Stomach (tissue), 9 donors: ENCODE measurements around the gene NRG2. TPM values are rescaled to one million over a fixed set of nuclear protein-coding genes. Genes with fewer than 3 reads are reported as not detected.

ENCODE experiments used
- DNase-seq, 2 donors: peaks; one replicate each; pipeline versions ENCODE4 v3.0.0 to v3.0.0-alpha.2; 2013 to 2019
- H3K27ac ChIP-seq, 5 donors: fragments of 200-600 bp in 4 of 5; sonication (generic) in 4 of 5; one replicate each; pipeline ENCODE4 v1.5.1; 2013 to 2019; ENCODE audit warnings: mild to moderate bottlenecking in 1 of 5, moderate library complexity in 1 of 5
- H3K27me3 ChIP-seq, 3 donors: fragments of 200-600 bp; sonication (generic); one replicate each; pipeline ENCODE4 v1.5.1; 2017 to 2019; ENCODE audit warnings: mixed run types in 1 of 3
- H3K36me3 ChIP-seq, 4 donors: fragments of 200-600 bp; sonication (generic); 1 replicate in 3 of 4; 2 replicates in 1 of 4; pipeline ENCODE4 v1.5.1; 2016 to 2019
- H3K4me1 ChIP-seq, 4 donors: fragments of 200-600 bp; sonication (generic); one replicate each; pipeline ENCODE4 v1.5.1; 2016 to 2019
- H3K4me3 ChIP-seq, 4 donors: fragments of 200-600 bp; sonication (generic) in 3 of 4; one replicate each; pipeline ENCODE4 v1.5.1; 2016 to 2019; ENCODE audit warnings: mild to moderate bottlenecking in 1 of 4
- H3K9me3 ChIP-seq, 4 donors: fragments of 200-600 bp; sonication (generic); one replicate each; pipeline ENCODE4 v1.5.1; 2016 to 2019
- CTCF ChIP-seq, 7 experiments: fragments of 450-650 bp in 4 of 7; fragments of 200-600 bp in 3 of 7; sonication (generic) in 3 of 7; IDR thresholded peaks; one replicate each; pipeline ENCODE4 v1.5.1; 2016 to 2019; ENCODE audit warnings: antibody characterized with exemption in 7 of 7, control low read depth in 2 of 7, mild to moderate bottlenecking in 1 of 7
- EP300 ChIP-seq: sonication (generic); formaldehyde crosslinking; IDR thresholded peaks from one replicate; pipeline ENCODE4 v1.6.1; 2017; ENCODE audit warnings: antibody characterized with exemption
- POLR2A ChIP-seq, 4 donors: fragments of 450-650 bp; IDR thresholded peaks; one replicate each; pipeline ENCODE4 v1.6.1; 2016; ENCODE audit warnings: antibody characterized with exemption in 4 of 4, control low read depth in 2 of 4, mild to moderate bottlenecking in 1 of 4, moderate library complexity in 1 of 4
- POLR2AphosphoS5 ChIP-seq, 3 donors: sonication (generic); formaldehyde crosslinking; IDR thresholded peaks; one replicate each; pipeline ENCODE4 v1.6.1; 2016; ENCODE audit warnings: antibody characterized with exemption in 3 of 3
- WGBS, 5 donors: extraction: QIAGEN DNeasy Blood & Tissue Kit in 3 of 5; methylation state at CpG; one replicate each; pipeline versions ENCODE4 v1.1.5 to v1.1.7; 2013 to 2018; 5-methylcytosine and 5-hydroxymethylcytosine counted together
- intact Hi-C: fragments of 100-400 bp; cut with DNase I; formaldehyde crosslinking; loops from one replicate; pipeline ENCODE4 v1.15.1; 2023; ENCODE audit warnings: low total_unique reads
- polyA plus RNA-seq, 3 donors: library from polyadenylated mRNA; stranded (reverse); fragments of 200-250 nt; gene quantifications; one replicate each; pipeline ENCODE4 v1.2.3, GENCODE V29; 2013
- total RNA-seq, 5 donors: library from RNA; depleted of rRNA; stranded (reverse); fragments of >200 nt; gene quantifications; one replicate each; pipeline versions ENCODE4 v1.1.0 to v1.2.3, GENCODE V29; 2014 to 2016
- donor health status: healthy with polysubstance abuse.
- donor health status: Bipolar disorder and iron deficiency.
- donor health status: healthy.

The NRG2 gene
- total and polyA plus RNA-seq, 8 donors = 0.25 to 22.2 (median 1.2) TPM; not detected in 1

DNA sequence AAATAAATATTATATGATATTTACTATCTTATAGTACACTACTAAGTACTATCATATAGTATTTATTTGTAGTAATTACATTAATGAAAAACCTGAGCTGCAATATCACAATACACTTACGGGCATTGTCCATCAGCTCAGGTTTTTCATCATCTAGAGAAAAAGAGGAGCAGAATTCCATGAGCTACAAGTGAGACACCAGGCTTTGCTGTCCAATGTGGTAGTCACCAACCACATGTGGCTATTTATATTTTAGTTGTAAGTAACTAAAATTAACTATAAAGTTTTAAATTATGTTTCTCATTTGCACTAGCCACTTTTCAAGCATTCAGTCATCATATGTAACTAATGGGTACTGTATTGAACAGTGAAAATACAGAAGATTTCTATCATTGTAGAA is 13.8 kb upstream of the NRG2 start:
- no peaks in the 10 kb centered on the region for H3K36me3 ChIP-seq

GRCh38 chr5:140055152-140055551 is 12.1 kb upstream of the NRG2 start:
- no peak overlapping the region for H3K4me3 ChIP-seq
- no peaks in the 10 kb centered on the region for H3K4me1 ChIP-seq
- DNase-seq = no peak
- peaks cover 0 to 14% (median 5%) of the 10 kb centered on the region in 3 donors for H3K27me3 ChIP-seq
- 40 to 53% (median 41%) methylated on average over 3 of the region's 3 CpGs for WGBS, 5 donors
- TF ChIP-seq POLR2AphosphoS5 (IDR thresholded peaks at IDR 0.05) = no peak
- no peak for TF ChIP-seq POLR2A (IDR thresholded peaks at IDR 0.05)
- no peak for TF ChIP-seq CTCF (IDR thresholded peaks at IDR 0.05)
- TF ChIP-seq EP300 = no peak
- intact Hi-C loops = no loop called here
- H3K9me3 ChIP-seq = no peaks in the 10 kb centered on the region
- no peak overlapping the region for H3K27ac ChIP-seq
- no peaks in the 10 kb centered on the region for H3K36me3 ChIP-seq

More for the DNA sequence above, 13.8 kb upstream of the NRG2 start:
- H3K4me1 ChIP-seq = no peaks in the 10 kb centered on the region
- no peak for TF ChIP-seq POLR2AphosphoS5 (IDR thresholded peaks at IDR 0.05)
- DNase-seq = no peak
- H3K27ac ChIP-seq = no peak overlapping the region
- H3K27me3 ChIP-seq = peaks cover 0 to 31% (median 11%) of the 10 kb centered on the region in 3 donors
- no peaks in the 10 kb centered on the region for H3K9me3 ChIP-seq
- intact Hi-C loops = no loop called here
- H3K4me3 ChIP-seq = no peak overlapping the region
- 87 to 97% (median 95%) methylated on average over 1 of the region's 1 CpG for WGBS, 5 donors

GRCh38 chr5:140054086-140054689 is 11.1 kb upstream of the NRG2 start:
- peak in 1 of 2 donors; percentile 49 for DNase-seq
- H3K27ac ChIP-seq = no peak overlapping the region
- H3K4me3 ChIP-seq = no peak overlapping the region
- TF ChIP-seq POLR2A (IDR thresholded peaks at IDR 0.05) (no peak), CTCF (IDR thresholded peaks at IDR 0.05) (no peak), POLR2AphosphoS5 (IDR thresholded peaks at IDR 0.05) (no peak), EP300 (no peak)
- peaks cover 0 to 13% (median 5%) of the 10 kb centered on the region in 3 donors for H3K27me3 ChIP-seq
- intact Hi-C loops = no loop called here
- no peaks in the 10 kb centered on the region for H3K9me3 ChIP-seq
- no peaks in the 10 kb centered on the region for H3K36me3 ChIP-seq
- WGBS, 5 donors = 82 to 95% (median 92%) methylated on average over 1 of the region's 1 CpG
- no peaks in the 10 kb centered on the region for H3K4me1 ChIP-seq

- no peaks in the 10 kb centered on the region for H3K4me1 ChIP-seq
- WGBS, 5 donors = 47 to 61% (median 53%) methylated on average over 1 of the region's 1 CpG
- peaks cover 0 to 2% (median 0%) of the 10 kb centered on the region in 3 donors for H3K27me3 ChIP-seq
- no peaks in the 10 kb centered on the region for H3K9me3 ChIP-seq
- intact Hi-C loops = no loop called here
- no peak for DNase-seq
- H3K36me3 ChIP-seq = no peaks in the 10 kb centered on the region
- no peak for TF ChIP-seq POLR2A (IDR thresholded peaks at IDR 0.05)
- no peak for TF ChIP-seq CTCF (IDR thresholded peaks at IDR 0.05)
- TF ChIP-seq POLR2AphosphoS5 (IDR thresholded peaks at IDR 0.05) = no peak
- no peak for TF ChIP-seq EP300
- no peak overlapping the region for H3K4me3 ChIP-seq
- no peak overlapping the region for H3K27ac ChIP-seq
Observed at GRCh38 chr5:140051950-140052349, 8.9 kb upstream of the NRG2 start.

DNA sequence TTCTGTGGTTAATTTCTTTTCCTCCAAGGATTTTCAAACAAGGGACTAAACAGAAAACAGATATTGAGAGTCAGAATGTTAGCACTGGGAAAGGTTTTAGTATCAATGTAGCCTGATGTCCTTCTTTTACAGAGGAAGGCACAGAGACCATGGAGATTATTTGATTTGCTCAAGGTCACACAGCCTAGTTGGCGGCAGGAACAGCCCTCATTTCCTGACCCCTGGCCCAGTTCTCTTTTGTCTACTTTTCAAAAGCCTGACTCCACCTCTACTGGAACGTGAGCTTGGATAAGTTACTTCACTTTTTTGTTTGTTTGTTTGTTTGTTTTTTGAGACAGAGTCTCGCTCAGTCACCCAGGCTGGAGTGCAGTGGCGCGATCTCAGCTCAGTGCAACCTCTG is 6.6 kb upstream of the NRG2 start:
- H3K27me3 ChIP-seq = peaks cover 0 to 15% (median 3%) of the 10 kb centered on the region in 3 donors
- 58 to 73% (median 65%) methylated on average over 5 of the region's 5 CpGs for WGBS, 5 donors
- no peaks in the 10 kb centered on the region for H3K9me3 ChIP-seq
- no peak for TF ChIP-seq POLR2A (IDR thresholded peaks at IDR 0.05)
- H3K27ac ChIP-seq = no peak overlapping the region
- intact Hi-C loops = no loop called here
- no peaks in the 10 kb centered on the region for H3K36me3 ChIP-seq
- H3K4me1 ChIP-seq = no peaks in the 10 kb centered on the region
- no peak for DNase-seq
- H3K4me3 ChIP-seq = no peak overlapping the region
